Lung (tissue), 13 donors: ENCODE measurements around the gene PLEKHM3. TPM values are rescaled to one million over a fixed set of nuclear protein-coding genes. Genes with fewer than 3 reads are reported as not detected.
A peak's percentile ranks its signal among the peaks of the same experiment; 100 is the strongest.

Experiments used
- ATAC-seq: fragments of 200-7000 bp; cut with Tn5 transposase; one replicate; pipeline ENCODE4 v1.9.1; 2020; ENCODE audit warnings: moderate number of reproducible peaks; ENCODE audit not compliant: insufficient read depth, low FRiP score
- DNase-seq, 3 donors: peaks; one replicate each; pipeline ENCODE4 v3.0.0-alpha.2; 2013 to 2017
- H3K27ac ChIP-seq, 2 donors: one replicate each; pipeline ENCODE4 v1.5.1; 2013; ENCODE audit warnings: mild to moderate bottlenecking in 2 of 2, moderate library complexity in 2 of 2, control low read depth in 1 of 2, inconsistent platforms in 1 of 2, low read depth in 1 of 2, low read length in 1 of 2
- H3K27me3 ChIP-seq, 3 donors: one replicate each; pipeline ENCODE4 v1.5.1; 2013; ENCODE audit warnings: low read length in 2 of 3; ENCODE audit not compliant: control insufficient read depth in 3 of 3, insufficient read depth in 3 of 3
- H3K36me3 ChIP-seq, 4 donors: one replicate each; pipeline ENCODE4 v1.5.1; 2013; ENCODE audit warnings: low read length in 4 of 4, mild to moderate bottlenecking in 1 of 4, moderate library complexity in 1 of 4; ENCODE audit not compliant: control insufficient read depth in 4 of 4, insufficient read depth in 4 of 4
- H3K4me1 ChIP-seq, 5 donors: one replicate each; pipeline ENCODE4 v1.5.1; 2013; ENCODE audit warnings: low read length in 5 of 5, mild to moderate bottlenecking in 2 of 5, moderate library complexity in 1 of 5; ENCODE audit not compliant: control insufficient read depth in 5 of 5, insufficient read depth in 5 of 5
- H3K4me3 ChIP-seq: one replicate; pipeline ENCODE4 v1.5.1; 2013; ENCODE audit warnings: mild to moderate bottlenecking, control low read depth, moderate library complexity
- H3K9ac ChIP-seq, 2 donors: one replicate each; pipeline ENCODE4 v1.5.1; 2013; ENCODE audit warnings: low read length in 2 of 2, control low read depth in 1 of 2; ENCODE audit not compliant: insufficient read depth in 1 of 2
- H3K9me3 ChIP-seq, 4 donors: one replicate each; pipeline ENCODE4 v1.5.1; 2013; ENCODE audit warnings: low read length in 3 of 4, mild to moderate bottlenecking in 1 of 4, moderate library complexity in 1 of 4; ENCODE audit not compliant: control insufficient read depth in 4 of 4, insufficient read depth in 3 of 4
- WGBS, 2 donors: extraction: QIAGEN DNeasy Blood & Tissue Kit; methylation state at CpG; one replicate each; pipeline ENCODE4 v1.1.7; 2013; 5-methylcytosine and 5-hydroxymethylcytosine counted together
- polyA plus RNA-seq, 2 donors: library from polyadenylated mRNA; stranded (reverse); fragments of 200-250 nt; gene quantifications; one replicate each; pipeline ENCODE4 v1.2.1, GENCODE V29; 2013
- small RNA-seq: library from RNA; depleted of rRNA; stranded (forward); fragments of <200 nt; gene quantifications from one replicate; pipeline ENCODE3, GENCODE V24; 2014; ENCODE audit warnings: low replicate concordance
- total RNA-seq, 2 donors: library from RNA; depleted of rRNA in 1 of 2; stranded (reverse); fragments of >200 nt in 1 of 2; gene quantifications; one replicate each; pipeline ENCODE4 v1.2.1, GENCODE V29; 2014 to 2021
- TF ChIP-seq, protein P1 (sequence below): IDR thresholded peaks from 2 replicates; pipeline ENCODE4 v1.5.1; 2012; ENCODE audit warnings: mild to moderate bottlenecking; ENCODE audit errors: control extremely low read depth, extremely low read depth
- donor health status: control.
- donor health status: control.
- donor health status: Bipolar disorder and iron deficiency.
- donor health status: healthy.
- donor health status: DM: yes; HTN: yes; CAD: no.

PLEKHM3 gene
- total and polyA plus RNA-seq, 4 donors: 5.6 to 32.9 (median 12.4) TPM

DNA sequence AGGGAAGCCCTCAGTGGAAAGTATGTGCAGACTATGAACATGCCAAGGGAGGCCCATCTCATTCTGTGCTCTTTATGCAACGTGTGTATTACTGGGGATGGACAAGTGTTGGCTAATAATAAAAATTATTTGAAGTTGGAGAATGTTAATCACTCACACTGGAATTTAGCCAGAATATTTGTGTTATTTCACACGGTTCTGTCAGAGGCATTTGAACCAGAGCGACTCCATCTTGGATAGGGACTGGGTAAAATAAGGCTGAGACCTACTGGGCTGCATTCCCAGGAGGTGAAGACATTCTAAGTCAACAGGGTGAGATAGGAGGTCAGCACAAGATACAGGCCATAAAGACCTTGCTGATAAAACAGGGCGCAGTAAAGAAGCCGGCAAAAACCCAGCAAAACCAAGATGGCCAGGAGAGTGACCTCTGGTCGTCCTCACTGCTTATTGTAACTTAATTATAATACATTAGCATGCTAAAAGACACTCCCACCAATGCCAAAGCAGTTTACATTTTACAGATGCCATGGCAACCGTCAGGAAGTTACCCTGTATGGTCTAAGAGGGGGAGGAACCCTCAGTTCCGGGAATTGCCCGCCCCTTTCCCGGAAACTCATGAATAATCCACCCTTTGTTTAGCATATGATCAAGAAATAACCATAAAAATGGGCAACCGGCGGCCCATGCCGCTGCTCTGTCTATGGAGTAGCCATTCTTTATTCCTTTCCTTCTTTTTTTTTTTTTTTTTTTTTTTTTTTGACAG, 253.1 kb downstream of the PLEKHM3 start:
- H3K27ac ChIP-seq: no peak overlapping the region
- peaks cover 0 to 23% (median 6%) of the 10 kb centered on the region in 5 donors for H3K4me1 ChIP-seq
- H3K27me3 ChIP-seq: peaks cover 0 to 7% (median 6%) of the 10 kb centered on the region in 3 donors
- H3K9me3 ChIP-seq: no peaks in the 10 kb centered on the region
- no peak overlapping the region for H3K9ac ChIP-seq
- TF ChIP-seq, protein P1, sequence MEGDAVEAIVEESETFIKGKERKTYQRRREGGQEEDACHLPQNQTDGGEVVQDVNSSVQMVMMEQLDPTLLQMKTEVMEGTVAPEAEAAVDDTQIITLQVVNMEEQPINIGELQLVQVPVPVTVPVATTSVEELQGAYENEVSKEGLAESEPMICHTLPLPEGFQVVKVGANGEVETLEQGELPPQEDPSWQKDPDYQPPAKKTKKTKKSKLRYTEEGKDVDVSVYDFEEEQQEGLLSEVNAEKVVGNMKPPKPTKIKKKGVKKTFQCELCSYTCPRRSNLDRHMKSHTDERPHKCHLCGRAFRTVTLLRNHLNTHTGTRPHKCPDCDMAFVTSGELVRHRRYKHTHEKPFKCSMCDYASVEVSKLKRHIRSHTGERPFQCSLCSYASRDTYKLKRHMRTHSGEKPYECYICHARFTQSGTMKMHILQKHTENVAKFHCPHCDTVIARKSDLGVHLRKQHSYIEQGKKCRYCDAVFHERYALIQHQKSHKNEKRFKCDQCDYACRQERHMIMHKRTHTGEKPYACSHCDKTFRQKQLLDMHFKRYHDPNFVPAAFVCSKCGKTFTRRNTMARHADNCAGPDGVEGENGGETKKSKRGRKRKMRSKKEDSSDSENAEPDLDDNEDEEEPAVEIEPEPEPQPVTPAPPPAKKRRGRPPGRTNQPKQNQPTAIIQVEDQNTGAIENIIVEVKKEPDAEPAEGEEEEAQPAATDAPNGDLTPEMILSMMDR: no peak
- no peak overlapping the region for H3K4me3 ChIP-seq
- WGBS, 2 donors: 85% methylated on average over 13 of the region's 13 CpGs
- DNase-seq (peak in 2 of 3 donors; percentile 8 to 38), ATAC-seq (no peak)
- H3K36me3 ChIP-seq: peaks cover 0 to 4% (median 0%) of the 10 kb centered on the region in 4 donors

DNA sequence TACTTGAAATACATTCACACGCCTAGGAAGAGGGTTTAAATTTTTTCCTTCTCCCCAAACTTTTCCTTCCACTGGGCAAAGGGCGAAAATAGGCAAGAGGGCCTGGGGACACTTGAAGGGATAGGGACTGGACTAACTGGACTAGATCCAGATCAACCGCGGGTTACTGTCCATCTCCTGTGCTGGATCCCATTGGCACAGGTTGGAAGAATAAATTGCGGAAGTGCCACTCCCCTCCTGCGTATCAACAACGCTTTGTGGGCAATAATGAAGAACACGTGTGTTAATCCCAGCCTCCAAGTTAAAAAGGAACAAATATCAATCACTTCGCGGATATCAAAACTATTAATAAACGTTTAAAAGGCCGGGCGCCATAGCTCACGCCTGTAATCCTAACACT, 253.9 kb downstream of the PLEKHM3 start:
- TF ChIP-seq, protein P1: no peak
- peaks cover 0 to 10% (median 8%) of the 10 kb centered on the region in 3 donors for H3K27me3 ChIP-seq
- no peak overlapping the region for H3K27ac ChIP-seq
- no peaks in the 10 kb centered on the region for H3K9me3 ChIP-seq
- H3K4me3 ChIP-seq: no peak overlapping the region
- peaks cover 0 to 9% (median 0%) of the 10 kb centered on the region in 4 donors for H3K36me3 ChIP-seq
- H3K4me1 ChIP-seq: peaks cover 0 to 32% (median 12%) of the 10 kb centered on the region in 5 donors
- WGBS, 2 donors: 69 to 71% methylated on average over 14 of the region's 14 CpGs
- ATAC-seq (no peak), DNase-seq (no peak)
- no peak overlapping the region for H3K9ac ChIP-seq

Small RNA genes lying within 50 kb of the gene (small RNA-seq; reads per million reads assigned to genes)
- gene RNA5SP116 (not detected), gene RNU6-360P (not detected)

Other genes with a start within 250 kb of the PLEKHM3 start
- not detected for gene CRYGD, start 99.0 kb upstream of the PLEKHM3 start, total RNA-seq
- gene CRYGD, start 99.0 kb upstream of the PLEKHM3 start, polyA plus RNA-seq: not detected
- gene CRYGC, start 104.3 kb upstream of the PLEKHM3 start, total RNA-seq: not detected
- not detected for gene CRYGC, start 104.3 kb upstream of the PLEKHM3 start, polyA plus RNA-seq
- gene CRYGB, start 120.6 kb upstream of the PLEKHM3 start, total RNA-seq: not detected
- not detected for gene CRYGB, start 120.6 kb upstream of the PLEKHM3 start, polyA plus RNA-seq
- gene CRYGA, start 138.1 kb upstream of the PLEKHM3 start, total RNA-seq: not detected
- gene CRYGA, start 138.1 kb upstream of the PLEKHM3 start, polyA plus RNA-seq: not detected
- gene C2orf80, start 164.5 kb upstream of the PLEKHM3 start, total RNA-seq: under 1 TPM in 1 of 2 donors, not detected in 1; 0.25 TPM
- under 1 TPM in 1 of 2 donors, not detected in 1; 0.18 TPM for gene C2orf80, start 164.5 kb upstream of the PLEKHM3 start, polyA plus RNA-seq
- gene IDH1, start 229.5 kb upstream of the PLEKHM3 start, total RNA-seq: 100 to 1,000 TPM in 1 of 2 donors, 10 to 100 TPM in 1; 76.3 to 160 TPM
- 10 to 100 TPM; 63.7 to 94.2 TPM for gene IDH1, start 229.5 kb upstream of the PLEKHM3 start, polyA plus RNA-seq
- gene PIKFYVE, start 240.7 kb upstream of the PLEKHM3 start, total RNA-seq: 10 to 100 TPM; 26.2 to 46.9 TPM
- gene PIKFYVE, start 240.7 kb upstream of the PLEKHM3 start, polyA plus RNA-seq: 1 to 10 TPM; 5.7 to 8.4 TPM